ENCODE results near the gene TRIM37. TPM values are rescaled to one million over a fixed set of nuclear protein-coding genes. Genes with fewer than 3 reads are reported as not detected.

Gene TRIM37
- total RNA-seq, result 59.7 and 72.3 TPM in 2 replicates

GRCh38 chr17:59106463-59107305 is at the start of gene TRIM37:
TRIM37 (minus strand) TSS chr17:59106880; CDS start chr17:59106461, 419 bp downstream.

GRCh38 chr17:59155439-59156177 is 48.9 kb upstream of the TRIM37 start, which contains the start of gene PRR11:
PRR11 (plus strand) TSS chr17:59155746; CDS start chr17:59169753, 14,007 bp downstream.

GRCh38 chr17:59154721-59155438 is 48.2 kb upstream of the TRIM37 start, which contains the start of gene SKA2:
SKA2 (minus strand) TSS chr17:59155186; CDS start chr17:59155163, 23 bp downstream.

Other genes starting within 250 kb of the TRIM37 start
- gene SKA2, start 48.3 kb upstream of the TRIM37 start, total RNA-seq, result 43.1 and 65.9 TPM in 2 replicates
- gene PRR11, start 48.9 kb upstream of the TRIM37 start, total RNA-seq, result 2.1 and 17.4 TPM in 2 replicates
- 24.2 and 30.3 TPM in 2 replicates for gene SMG8, start 103.2 kb upstream of the TRIM37 start, total RNA-seq
- 3.4 and 7.1 TPM in 2 replicates for gene GDPD1, start 113.6 kb upstream of the TRIM37 start, total RNA-seq
- gene YPEL2, start 224.8 kb upstream of the TRIM37 start, total RNA-seq, result 10.0 and 19.0 TPM in 2 replicates